HG03460 (cell line): Measurements from ENCODE around the gene NRROS.

Experiments used
- ATAC-seq: cut with Tn5 transposase; IDR thresholded peaks from one replicate; pipeline ENCODE4 v1.9.1; 2021; ENCODE audit not compliant: unreplicated experiment

NRROS gene

DNA sequence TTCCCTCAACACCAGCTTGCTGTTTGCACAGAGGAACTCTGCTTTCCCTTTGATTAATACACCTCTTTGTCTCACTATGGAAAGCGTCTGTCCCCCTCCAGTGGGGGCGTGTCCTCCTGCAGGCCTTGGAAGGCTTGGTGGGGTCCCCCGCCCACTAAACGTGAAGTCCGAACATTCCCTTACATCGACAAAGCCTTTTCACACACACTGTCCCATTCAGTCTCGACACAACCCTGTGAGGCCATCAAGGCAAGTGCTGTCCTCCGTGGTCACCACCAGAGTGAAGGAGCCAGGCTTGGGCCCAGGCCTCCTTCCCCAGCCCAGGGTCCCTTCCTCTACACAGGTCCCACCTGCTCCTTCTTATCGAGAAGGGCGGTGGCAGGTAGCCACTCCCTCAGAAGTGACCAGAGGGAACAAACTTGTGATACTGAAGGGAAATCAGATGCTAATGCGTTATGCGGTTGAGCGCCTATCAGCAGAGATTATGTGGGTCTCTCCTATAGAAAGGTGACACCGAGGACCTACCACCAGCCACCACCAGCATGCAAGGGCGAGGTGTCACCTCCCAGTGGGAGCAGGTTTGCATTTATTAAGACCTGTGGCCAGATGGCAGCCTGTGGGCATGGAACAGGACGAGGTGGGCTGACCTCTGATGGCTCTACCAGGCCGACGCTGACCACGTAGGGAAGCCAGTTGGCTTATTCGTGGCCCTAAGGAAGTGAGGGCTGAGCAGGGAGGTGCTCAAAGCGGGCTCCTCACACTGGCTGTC, 6.6 kb downstream of the NRROS start:
- no peak for ATAC-seq

DNA sequence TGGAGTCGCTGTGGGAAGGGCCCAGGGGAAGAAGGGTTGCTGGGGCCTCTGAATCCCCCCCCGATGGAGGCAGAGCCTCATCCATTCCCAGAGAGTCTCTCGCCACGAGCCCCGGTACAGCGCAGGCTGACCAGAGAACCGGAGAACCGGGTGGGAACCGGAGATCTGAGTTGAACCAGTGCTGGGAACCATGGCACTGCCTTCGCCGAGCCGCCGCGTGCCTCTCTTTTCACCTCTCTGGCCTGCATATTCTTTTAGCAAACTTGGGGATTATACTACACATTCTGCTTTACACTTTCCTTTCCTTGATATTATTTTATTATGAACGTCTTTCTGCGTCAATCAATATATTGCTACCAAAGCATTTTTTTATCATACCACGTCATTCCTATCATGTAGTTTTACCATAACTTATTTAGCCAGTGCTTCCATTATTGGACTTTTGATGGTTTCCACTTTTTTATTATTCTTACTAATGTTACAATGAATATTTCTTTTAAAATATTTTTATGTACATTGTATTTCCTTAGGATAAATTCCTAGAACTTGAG, 7.2 kb downstream of the NRROS start:
- no peak for ATAC-seq

DNA sequence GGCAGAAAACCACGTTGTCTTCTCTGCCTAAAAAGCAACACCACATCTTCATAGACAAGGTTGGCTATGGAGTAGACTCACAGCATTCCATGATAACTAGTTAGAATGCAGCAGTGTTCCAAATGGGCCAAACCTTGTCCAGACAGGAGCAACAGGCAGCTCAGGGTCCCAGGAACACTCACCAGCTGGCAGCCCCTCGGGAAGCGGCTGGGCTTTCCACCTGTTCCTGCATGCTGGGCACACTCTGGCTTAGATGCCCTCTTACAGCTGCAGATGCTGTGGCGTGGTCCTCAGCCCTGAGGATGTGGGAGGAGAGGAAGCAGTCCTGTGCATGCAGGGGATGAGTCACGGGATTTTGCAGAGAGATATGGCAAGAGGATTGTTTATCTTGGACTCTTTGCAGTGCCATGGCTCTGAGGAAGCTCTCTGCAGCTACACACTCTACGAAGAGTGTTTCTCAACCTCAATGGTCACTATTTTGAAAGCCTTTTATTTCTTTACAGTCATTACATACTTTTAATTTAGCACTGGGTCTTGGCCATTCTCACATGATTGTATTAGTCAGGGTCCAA, 11.3 kb downstream of the NRROS start:
- no peak for ATAC-seq

DNA sequence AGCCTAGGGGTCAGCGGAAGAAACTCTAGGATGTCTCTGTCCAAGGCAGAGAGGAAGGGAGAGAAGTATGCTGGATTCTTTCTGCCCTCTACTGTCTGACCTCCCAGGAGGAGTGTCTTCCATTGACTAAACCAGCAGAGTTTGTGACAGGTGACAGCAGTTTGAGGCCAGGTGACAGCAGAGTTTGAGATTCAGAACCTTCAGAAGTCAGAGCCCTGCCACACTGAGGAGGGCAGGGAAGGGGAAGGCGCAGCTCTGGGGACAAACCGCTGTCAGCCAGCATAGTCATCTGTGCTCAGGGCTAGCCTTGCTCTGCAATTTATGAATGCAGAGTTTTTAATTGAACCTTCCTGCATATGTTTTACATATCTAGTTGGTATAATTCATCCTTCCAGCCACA, 12.3 kb downstream of the NRROS start:
- no peak for ATAC-seq

DNA sequence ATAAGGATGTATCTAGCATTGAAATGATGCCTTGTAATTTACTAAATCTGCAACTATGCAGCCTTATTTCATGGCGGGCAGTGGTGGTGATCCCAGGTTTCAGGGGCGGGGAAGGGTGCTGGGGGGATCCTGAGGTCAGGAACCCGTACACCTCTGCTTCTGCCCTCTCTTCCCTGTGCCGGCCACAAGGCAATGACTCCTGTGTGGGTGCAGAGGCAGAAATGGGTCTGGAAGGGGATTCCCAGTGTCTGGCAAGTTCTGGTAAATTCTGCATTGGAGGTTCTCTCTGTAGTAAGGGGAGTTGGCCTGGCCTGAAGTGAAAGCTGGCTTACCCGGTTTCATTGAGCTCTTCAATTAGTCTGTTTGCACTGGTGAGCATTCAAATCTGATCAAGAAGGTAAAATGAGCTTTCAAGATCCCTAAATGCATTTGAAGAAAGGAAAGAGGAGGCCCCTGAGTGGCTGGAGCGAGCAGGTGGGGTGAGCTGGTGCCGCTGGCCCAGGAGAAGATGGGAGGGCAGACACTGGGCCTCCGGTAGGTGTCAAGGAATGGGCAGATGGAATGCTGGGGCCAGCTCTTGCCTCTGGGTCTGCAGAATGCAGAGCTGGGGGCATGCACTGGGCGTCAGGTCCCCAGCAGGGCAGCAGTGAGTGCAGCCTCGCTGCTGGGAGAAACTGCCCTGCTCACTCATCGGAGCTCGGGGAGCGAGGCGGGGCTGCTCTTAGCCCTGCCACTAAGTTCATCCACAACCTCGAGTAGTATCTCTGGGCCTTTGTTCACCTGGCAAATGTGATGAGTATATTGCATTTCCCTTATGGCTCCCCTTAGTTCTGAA, 13.7 kb downstream of the NRROS start:
- no peak for ATAC-seq

DNA sequence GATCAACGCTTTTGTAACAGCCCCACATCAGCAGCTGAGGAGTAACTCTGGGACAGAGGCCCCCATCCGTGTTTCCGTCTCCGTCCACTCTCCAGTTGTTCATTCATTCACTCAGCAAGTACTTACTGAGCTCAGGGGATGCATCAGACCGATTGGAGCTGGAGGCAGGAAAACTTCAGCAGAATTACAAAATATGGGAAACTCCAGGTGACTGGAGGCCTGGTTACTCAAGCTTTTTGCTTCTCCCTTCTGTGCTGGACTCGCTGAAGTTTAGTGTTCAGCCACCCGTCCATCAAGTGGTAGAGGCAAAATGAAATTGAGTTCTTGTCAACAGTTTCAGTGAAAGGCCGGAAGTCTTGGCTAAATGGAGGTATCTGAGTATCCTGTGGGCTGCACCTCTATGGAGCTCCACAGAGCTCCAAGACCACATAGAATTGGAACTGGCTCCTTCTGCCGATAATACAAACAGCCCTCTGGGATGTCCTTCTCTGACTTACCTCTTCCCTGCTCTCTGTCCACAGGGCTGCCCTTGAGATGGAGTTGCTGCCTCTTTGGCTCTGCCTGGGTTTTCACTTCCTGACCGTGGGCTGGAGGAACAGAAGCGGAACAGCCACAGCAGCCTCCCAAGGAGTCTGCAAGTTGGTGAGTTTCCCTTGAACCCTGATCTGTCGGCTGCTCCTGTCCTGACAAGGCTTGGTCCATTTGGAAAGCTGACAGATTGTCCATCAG, 14.7 kb downstream of the NRROS start:
- ATAC-seq = no peak

DNA sequence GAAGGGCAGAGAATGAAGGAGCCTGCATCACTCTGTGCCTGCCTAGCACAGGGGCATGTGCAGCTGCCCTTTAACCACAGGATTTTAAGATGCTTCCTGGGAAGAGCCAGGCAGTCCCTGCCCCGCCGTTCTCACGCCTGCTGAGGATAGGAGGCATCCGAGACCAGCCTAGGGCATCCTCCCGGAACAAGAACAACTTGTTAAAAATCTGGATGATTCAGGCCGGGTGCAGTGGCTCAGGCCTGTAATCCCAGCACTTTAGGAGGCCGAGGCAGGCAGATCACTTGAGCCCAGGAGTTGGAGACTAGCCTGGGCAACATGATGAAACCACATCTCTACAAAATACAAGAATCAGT, 15.2 kb downstream of the NRROS start:
- no peak for ATAC-seq

DNA sequence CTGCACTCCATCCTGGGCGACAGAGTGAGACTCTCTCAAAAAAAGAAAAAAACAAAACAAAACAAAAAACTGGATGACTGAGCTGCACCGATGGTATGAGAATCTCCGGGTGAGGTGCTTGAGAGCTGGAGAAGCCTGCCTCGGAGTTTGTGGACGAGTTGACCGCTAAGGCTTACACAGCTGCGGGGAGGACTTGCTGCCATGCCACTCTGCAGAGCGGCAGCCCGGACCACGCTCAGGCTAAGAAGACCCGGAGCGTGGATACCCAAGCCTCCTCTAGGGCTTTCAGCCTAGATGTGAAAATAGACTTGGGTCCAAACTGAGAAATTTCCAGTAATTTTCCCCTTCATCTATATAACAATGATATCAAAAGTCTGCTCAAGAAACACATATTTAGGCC, 16.0 kb downstream of the NRROS start:
- ATAC-seq = no peak

DNA sequence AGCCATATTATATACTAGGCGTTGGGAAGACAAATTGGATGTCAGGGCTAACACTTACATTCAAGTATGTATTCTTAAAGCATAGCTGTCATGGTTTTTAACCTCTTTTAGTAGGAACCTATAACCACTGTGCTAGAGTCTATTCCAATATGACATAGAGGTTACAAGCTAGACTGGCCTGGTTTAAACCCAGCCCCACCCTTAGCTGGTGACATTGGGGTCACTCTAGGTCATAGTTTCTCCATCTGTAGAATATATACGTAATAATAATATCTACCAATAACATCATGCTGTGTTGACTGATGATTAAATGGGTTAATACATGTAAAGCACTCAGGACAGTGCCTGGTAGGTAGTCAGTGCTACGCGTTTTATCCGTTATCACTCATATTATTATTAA, 16.7 kb downstream of the NRROS start:
- no peak for ATAC-seq

DNA sequence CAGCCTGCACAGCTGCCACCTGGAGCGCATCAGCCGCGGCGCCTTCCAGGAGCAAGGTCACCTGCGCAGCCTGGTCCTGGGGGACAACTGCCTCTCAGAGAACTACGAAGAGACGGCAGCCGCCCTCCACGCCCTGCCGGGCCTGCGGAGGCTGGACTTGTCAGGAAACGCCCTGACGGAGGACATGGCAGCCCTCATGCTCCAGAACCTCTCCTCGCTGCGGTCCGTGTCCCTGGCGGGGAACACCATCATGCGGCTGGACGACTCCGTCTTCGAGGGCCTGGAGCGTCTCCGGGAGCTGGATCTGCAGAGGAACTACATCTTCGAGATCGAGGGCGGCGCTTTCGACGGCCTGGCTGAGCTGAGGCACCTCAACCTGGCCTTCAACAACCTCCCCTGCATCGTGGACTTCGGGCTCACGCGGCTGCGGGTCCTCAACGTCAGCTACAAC, 20.4 kb downstream of the NRROS start:
- ATAC-seq = no peak

DNA sequence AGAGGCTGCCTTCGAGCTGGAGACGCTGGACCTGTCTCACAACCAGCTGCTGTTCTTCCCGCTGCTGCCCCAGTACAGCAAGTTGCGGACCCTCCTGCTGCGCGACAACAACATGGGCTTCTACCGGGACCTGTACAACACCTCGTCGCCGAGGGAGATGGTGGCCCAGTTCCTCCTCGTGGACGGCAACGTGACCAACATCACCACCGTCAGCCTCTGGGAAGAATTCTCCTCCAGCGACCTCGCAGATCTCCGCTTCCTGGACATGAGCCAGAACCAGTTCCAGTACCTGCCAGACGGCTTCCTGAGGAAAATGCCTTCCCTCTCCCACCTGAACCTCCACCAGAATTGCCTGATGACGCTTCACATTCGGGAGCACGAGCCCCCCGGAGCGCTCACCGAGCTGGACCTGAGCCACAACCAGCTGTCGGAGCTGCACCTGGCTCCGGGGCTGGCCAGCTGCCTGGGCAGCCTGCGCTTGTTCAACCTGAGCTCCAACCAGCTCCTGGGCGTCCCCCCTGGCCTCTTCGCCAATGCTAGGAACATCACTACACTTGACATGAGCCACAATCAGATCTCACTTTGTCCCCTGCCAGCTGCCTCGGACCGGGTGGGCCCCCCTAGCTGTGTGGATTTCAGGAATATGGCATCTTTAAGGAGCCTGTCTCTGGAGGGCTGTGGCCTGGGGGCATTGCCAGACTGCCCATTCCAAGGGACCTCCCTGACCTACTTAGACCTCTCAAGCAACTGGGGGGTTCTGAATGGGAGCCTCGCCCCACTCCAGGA, 21.1 kb downstream of the NRROS start:
- ATAC-seq = no peak

DNA sequence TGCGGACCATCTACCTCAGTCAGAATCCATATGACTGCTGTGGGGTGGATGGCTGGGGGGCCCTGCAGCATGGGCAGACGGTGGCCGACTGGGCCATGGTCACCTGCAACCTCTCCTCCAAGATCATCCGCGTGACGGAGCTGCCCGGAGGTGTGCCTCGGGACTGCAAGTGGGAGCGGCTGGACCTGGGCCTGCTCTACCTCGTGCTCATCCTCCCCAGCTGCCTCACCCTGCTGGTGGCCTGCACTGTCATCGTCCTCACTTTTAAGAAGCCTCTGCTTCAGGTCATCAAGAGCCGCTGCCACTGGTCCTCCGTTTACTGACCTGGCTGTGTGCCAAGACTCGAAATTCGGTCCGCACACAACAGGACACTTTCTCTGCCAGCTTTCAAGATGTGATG, 21.9 kb downstream of the NRROS start:
- no peak for ATAC-seq

DNA sequence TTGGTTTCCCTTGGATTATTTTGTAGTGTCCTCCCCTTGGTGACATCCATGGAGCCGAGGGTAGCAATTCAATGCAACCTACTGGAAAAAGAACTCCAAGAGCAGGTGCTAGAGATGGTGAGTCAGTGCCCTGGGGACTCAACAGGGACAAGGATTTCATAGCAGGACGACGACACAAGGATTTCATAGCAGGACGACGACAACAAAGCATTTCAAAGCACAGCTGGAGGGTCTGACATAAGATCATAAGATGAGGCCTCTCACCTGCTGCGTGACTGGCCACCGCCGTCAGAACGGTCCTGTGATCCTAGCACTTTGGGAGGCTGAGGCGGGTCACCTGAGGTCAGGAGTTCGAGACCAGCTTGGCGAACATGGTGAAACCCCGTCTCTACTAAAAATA, 22.5 kb downstream of the NRROS start:
- ATAC-seq = no peak

DNA sequence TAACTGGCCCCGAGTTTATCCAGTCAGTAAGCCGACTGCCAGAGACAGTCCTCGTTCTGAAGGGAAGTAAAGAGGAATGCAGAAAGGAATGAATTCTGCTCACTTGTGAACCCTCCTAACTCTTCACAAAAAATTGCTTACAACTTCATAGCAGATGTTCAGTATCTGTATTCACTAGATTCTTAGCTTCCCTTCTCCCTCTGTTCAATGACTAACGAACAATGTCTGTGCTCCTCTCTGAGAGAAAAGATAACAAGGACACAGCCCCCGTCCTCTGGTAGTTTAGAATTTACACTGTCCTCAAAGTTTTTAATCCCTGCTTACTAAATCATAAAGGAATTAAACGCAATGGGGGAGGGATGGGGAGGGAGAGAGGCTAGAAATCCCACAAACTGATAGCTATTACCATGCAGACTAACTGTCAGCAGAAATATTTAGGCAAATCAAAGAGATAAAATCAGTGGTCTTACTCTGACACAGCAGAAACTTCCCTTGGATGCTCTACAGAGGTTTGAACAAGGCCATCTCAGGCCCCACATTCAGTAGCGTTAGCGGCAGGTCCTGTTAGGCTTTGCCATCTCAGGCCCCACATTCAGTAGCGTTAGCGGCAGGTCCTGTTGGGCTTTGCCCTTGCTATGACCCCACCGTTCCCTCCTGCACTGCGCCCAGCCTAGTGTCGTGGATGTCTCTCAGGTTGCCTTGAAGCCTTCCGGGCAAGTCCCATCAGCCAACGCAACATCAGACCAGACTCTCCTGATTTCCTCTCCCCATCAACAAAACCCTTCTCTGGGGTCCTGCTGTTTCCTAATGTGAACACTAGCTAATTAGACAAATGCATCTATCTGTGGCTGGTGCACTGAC, 23.4 kb downstream of the NRROS start:
- no peak for ATAC-seq

DNA sequence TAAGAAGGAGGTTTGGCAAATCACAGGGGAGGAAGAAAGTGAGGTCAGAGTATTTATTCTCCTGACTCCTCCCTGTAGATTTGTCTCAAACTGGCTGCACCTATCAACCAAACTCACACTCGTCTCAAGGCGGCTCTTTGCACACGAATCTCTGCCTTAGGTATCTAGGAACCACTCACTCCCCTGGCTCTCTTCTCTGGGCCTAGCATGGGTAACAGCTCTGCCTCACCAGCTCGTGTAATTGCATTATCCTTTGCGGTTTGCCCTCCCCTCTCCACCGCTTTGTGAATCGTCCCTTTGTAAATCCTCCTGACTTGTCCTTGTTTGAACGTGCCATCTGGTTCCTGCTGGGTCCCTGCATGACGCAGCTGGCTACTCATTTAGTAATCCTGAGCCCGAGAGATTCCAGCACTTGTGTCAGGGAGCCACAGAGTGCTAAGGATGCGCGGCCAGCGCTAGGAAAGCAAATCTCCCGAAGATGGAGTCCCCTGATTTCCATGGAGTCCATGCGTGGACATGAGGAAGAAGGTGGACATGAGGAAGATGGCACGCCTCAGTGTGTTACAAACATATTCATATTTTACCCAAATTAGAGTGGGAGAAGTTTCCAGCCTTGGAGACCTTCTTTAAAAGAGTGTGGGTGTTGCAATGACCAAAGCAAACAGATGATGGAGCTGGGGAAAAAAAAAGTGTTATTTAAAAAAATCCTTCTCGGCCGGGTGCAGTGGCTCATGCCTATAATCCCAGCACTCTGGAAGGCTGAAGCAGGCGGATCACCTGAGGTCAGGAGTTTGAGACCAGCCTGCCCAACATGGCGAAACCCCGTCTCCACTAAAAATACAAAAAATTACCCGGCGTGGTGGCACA, 26.7 kb downstream of the NRROS start:
- ATAC-seq = no peak

DNA sequence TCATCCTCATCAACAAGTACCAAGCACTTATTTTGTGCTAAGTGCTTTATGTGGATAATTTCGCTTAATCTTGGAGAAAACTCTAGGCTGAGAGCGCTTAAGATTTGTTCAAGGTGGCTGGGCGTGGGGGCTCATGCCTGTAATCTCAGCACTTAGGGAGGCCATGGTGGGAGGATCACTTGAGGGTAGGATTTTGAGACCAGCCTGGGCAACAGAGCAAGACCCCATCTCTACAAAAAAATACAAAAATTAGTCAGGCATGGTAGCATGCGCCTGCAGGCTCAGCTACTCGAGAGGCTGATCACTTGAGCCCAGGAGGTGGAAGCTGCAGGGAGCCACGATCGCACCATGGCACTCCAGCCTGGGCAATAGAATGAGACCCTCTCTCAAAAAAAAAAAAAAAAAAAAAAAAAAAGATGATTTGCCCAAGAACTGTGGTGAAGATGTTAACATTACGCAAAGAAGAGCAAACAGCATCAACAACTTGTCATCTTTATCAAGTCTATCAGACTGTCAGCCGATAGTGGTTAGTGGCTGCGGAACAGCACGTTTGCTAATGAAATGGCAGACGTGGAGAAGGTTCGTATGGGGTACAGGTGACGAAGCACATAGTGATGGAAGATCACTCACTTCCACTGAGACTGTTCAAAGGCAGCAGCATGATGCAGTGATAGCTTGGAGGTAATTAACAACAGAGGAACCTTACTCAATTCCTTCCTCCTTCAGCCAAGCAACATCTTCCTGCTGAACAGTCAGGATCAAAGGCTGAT, 27.7 kb downstream of the NRROS start:
- no peak for ATAC-seq

DNA sequence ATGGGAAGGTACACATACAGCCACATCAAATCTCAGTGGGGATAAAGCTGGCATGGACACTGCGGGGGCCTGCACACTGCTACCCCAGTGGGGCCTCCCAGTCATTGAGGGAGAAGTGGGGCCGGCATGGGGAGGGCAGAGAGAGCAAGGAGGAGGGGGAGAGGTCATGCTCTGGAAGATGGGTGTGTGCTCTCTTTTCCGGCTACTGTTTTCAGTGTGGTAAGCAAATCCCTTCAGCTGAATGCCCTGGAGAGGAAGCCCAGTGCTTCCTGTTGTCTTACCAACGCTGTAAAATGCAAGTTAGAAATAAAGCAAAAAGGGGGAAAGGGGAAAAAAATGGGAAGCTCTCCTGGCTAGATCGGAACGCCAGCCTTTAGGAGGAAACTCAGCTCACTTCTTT, 30.8 kb downstream of the NRROS start:
- no peak for ATAC-seq

DNA sequence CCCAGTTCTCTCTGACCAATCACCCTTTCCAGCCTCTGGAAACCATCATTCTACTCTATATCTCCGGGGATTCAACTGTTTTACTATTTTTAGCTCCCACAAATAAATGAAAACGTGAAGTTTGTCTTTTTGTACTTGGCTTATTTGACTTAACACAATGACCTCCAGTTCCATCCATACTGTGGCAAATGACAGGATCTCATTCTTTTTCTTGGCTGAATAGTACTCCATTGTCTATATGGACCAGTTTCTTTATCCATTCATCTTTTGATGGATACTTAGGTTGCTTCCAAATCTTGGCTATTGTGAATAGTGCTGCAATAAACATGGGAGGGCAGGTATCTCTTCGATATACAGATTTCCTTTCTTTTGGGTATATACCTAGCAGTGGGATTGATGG, 34.1 kb downstream of the NRROS start:
- no peak for ATAC-seq
